Fibroblast of pulmonary artery (primary cell): ENCODE data around the gene UBE2H.
A peak's percentile ranks its signal among the peaks of the same experiment; 100 is the strongest.
"Not testable (repeated sequence)": the region's sequence is repeated elsewhere in the genome, so short reads cannot be mapped to it uniquely, and the experiment has no call there.

ENCODE experiments used
- DNase-seq: peaks from one replicate; pipeline ENCODE4 v3.0.0-alpha.2; 2010; ENCODE audit warnings: low read depth
- H3K4me3 ChIP-seq: replicated peaks from 2 replicates; pipeline ENCODE4 v1.5.1; 2011; ENCODE audit warnings: low read depth, mild to moderate bottlenecking, control low read depth, low read length, moderate library complexity
- CTCF ChIP-seq: IDR thresholded peaks from 2 replicates; pipeline ENCODE4 v1.5.1; 2011; ENCODE audit warnings: mild to moderate bottlenecking, control low read depth, low read length, inconsistent platforms; ENCODE audit errors: missing control alignments

Gene UBE2H

GRCh38 chr7:129830949-129831348 lies 121.8 kb downstream of the UBE2H start:
- no peak for DNase-seq

GRCh38 chr7:129829737-129830631 lies 122.8 kb downstream of the UBE2H start:
- TF ChIP-seq CTCF, result peak; percentile 84
- no peak overlapping the region for H3K4me3 ChIP-seq
- DNase-seq, result peak; percentile 90

More at GRCh38 chr7:129830949-129831348, 121.8 kb downstream of the UBE2H start:
- no peak overlapping the region for H3K4me3 ChIP-seq
- no peak for TF ChIP-seq CTCF

- no peak for TF ChIP-seq CTCF
- no peak for DNase-seq
- H3K4me3 ChIP-seq, result no peak overlapping the region
Observed at GRCh38 chr7:129828989-129829736, 123.6 kb downstream of the UBE2H start.

GRCh38 chr7:129828078-129828762 lies 124.5 kb downstream of the UBE2H start:
- H3K4me3 ChIP-seq, result no peak overlapping the region
- no peak for TF ChIP-seq CTCF
- DNase-seq, result no peak

GRCh38 chr7:129827467-129827990 lies 125.2 kb downstream of the UBE2H start:
- no peak for TF ChIP-seq CTCF
- DNase-seq, result no peak
- H3K4me3 ChIP-seq, result no peak overlapping the region

GRCh38 chr7:129826895-129827294 lies 125.9 kb downstream of the UBE2H start:
- DNase-seq, H3K4me3 ChIP-seq: not testable (repeated sequence)
